Astrocyte of the cerebellum (primary cell): Measurements from ENCODE around the gene TTC32.

ENCODE experiments used
- DNase-seq: peaks from one replicate; pipeline ENCODE4 v3.0.0-alpha.2; 2011; ENCODE audit warnings: low read depth
- H3K4me3 ChIP-seq: 2 replicates; pipeline ENCODE4 v1.5.1; 2011; ENCODE audit warnings: mild to moderate bottlenecking, low read depth, low read length, moderate library complexity
- in situ Hi-C: cut with HindIII; loops from 2 replicates; pipeline ENCODE4 v1.10.0; 2017; ENCODE audit warnings: low sequenced_read_pairs
- TF ChIP-seq, protein P1 (sequence below): IDR thresholded peaks from 2 replicates; pipeline ENCODE4 v1.5.1; 2012; ENCODE audit warnings: low read length, low read depth, moderate library complexity, mild to moderate bottlenecking; ENCODE audit errors: missing control alignments

The TTC32 gene

DNA sequence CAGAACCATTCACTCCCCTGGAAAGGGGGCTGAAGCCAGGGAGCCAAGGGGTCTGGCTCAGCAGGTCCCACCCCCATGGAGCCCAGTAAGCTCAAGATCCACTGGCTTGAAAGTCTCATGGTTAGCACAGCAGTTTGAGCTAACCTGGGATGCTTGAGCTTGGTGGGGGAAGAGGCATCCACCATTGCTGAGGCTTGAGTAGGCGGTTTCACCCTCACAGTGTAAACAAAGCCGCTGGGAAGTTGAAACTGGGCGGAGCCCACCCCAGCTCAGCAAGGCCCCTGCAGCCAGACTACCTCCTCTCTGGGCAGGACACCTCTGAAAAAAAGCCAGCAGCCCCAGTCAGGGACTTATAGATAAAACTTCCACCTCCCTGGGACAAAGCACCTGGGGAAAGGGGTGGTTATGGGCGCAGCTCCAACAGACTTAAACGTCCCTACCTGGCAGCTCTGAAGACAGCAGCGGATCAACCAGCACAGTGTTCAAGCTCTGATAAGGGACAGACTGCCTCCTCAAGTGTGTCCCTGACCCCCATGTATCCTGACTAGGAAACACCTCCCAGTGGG, 14.7 kb upstream of the TTC32 start:
- DNase-seq = no peak
- in situ Hi-C loops = no loop called here
- no peak overlapping the region for H3K4me3 ChIP-seq
- TF ChIP-seq, protein P1, sequence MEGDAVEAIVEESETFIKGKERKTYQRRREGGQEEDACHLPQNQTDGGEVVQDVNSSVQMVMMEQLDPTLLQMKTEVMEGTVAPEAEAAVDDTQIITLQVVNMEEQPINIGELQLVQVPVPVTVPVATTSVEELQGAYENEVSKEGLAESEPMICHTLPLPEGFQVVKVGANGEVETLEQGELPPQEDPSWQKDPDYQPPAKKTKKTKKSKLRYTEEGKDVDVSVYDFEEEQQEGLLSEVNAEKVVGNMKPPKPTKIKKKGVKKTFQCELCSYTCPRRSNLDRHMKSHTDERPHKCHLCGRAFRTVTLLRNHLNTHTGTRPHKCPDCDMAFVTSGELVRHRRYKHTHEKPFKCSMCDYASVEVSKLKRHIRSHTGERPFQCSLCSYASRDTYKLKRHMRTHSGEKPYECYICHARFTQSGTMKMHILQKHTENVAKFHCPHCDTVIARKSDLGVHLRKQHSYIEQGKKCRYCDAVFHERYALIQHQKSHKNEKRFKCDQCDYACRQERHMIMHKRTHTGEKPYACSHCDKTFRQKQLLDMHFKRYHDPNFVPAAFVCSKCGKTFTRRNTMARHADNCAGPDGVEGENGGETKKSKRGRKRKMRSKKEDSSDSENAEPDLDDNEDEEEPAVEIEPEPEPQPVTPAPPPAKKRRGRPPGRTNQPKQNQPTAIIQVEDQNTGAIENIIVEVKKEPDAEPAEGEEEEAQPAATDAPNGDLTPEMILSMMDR = no peak

DNA sequence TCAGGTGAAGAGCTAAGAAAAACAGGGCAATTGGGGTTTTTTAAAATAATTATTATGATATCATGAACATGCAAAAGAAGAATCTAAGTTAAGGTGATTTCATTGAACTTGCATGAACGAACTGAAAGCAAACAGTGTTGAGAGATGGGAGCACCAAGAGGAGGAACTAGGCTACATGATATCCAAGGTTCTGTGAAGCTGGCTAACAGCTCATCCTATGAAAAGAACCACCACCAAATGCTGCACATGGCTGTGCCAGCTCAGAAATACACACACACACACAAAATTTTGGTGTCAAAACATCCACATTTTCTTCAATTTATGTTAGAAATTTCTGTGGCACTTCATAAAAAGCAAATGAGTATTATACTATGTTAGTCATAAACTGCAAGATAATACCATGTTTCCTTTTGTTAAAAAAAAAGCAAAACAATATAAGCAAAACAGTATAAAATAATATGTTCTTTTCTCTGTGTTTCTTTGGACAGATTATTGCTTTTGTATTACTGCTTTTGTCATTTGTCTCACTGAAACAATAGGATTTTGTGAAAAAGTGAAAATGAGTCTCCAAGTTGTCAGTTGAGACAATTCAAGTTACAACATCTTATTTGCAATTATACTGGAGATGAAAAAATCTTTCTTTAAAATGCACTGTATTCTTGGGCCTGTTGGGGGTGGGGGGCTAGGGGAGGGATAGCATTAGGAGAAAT, 12.6 kb upstream of the TTC32 start:
- no peak overlapping the region for H3K4me3 ChIP-seq
- in situ Hi-C loops = no loop called here
- TF ChIP-seq, protein P1 = no peak
- no peak for DNase-seq

DNA sequence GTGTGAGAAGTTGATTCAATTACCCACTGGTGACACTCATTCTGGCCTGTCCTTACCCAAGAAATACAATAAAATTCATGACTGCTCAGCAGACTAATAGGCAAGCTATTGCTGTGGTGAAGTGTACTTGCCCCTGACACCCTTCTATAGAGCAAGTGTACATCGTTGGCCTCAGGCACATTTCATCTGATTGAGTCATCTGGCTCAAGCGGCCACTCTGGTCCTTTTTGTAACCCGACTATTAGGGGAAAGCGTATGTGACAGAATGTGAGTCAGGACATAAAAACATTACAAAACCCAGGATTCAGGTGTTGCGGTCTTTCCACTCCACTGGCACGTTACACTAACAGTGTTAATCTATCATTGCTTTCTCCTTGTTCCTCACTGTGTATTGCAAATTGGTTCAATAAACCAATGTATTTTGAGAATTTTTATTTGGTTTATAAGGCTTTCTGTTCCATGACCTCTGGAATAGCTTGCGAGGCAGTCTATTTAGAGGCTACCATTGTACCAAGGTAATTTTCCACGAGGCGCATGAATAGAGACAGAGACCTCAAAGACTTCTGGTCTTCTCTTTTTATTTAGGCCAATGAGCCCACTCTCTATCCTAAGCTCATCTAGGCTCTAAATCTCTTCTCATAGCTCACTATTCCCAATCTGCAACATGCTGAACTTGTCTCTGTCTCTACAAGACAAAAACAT, 10.2 kb upstream of the TTC32 start:
- TF ChIP-seq, protein P1 = no peak
- in situ Hi-C loops = no loop called here
- peak; percentile 80 for DNase-seq
- H3K4me3 ChIP-seq = no peak overlapping the region

DNA sequence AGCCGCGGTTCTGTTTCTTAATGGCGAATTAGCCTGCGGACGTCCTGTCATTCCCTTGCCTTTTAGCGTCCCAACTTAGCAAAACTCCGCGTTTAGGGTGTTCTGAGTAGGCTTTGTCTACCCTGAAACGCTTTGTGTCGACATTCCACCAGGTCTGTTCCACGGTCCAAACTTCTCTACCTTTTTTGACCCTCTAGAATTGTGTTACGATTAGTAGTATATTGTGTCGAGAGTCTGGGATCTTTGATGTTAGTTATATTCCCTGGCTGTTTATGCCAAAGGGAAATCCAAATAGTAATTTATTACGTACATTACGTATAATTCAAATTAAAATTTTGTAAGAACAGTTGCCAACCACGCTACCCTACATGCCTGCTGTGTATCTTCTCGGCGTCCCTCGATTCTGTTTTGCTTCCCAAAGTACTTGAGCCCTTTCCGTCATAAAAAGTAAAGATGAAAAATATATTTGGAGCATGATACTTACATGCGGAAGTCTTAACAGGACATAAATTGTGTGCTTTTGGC, 495 bp upstream of the TTC32 start:
- peak overlapping the region; percentile 75 for H3K4me3 ChIP-seq
- in situ Hi-C loops = no loop called here
- TF ChIP-seq, protein P1 = no peak
- no peak for DNase-seq

DNA sequence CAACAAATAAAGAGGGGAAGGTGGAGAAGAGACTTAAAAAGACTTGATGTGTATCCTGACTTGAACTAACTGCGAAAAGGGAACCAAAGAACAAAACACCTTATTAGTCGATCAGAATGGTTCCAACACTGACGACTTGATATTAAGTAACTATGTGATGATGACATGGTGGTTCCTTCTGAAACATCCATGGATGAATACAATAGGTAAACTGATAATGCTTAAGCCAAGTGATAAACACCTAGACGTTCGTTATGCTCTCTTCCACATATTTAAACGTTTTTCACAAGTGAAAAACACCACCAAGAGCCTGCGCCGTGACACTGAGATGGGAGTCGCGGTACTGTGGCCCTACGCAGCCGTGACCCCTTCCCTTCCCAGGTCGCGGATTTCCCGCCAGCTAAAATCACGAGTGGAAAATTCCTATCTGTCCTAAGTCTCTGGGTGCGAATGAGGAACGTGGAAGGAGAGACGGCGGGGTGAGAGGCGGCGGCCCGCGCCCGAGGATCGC, 797 bp downstream of the TTC32 start:
- H3K4me3 ChIP-seq = peak overlapping the region; percentile 75
- in situ Hi-C loops = no loop called here
- no peak for DNase-seq
- TF ChIP-seq, protein P1 = no peak
